ENCODE measurements around the gene EN1.

- TF ChIP-seq CTCF (optimal IDR thresholded peaks at IDR 0.05 in 1 of 3, IDR thresholded peaks at IDR 0.05 in 1 of 3, conservative IDR thresholded peaks at IDR 0.05 in 1 of 3; ENCODE audit: extremely low read depth in 1 of 3, insufficient read depth in 2 of 3, low read length in 3 of 3) (no peak), EZH2 (IDR thresholded peaks at IDR 0.05; ENCODE audit: low read length) (no peak)
These were observed 3.8 kb downstream of the EN1 start for GRCh38 chr2:118843483-118844132.

All from keratinocyte (primary cell).